Stimulated activated CD8-positive, alpha-beta memory T cell treated with anti-CD3 and anti-CD28 coated beads, Interleukin-15, amount 100 ng/mL, for 4 hours (primary cell): ENCODE measurements around the gene LGI4.
"Not testable (repeated sequence)": the region's sequence is repeated elsewhere in the genome, so short reads cannot be mapped to it uniquely, and the experiment has no call there.

Source experiments
- DNase-seq, 2 donors: peaks; one replicate each; pipeline ENCODE4 v3.0.0-alpha.2; 2020; ENCODE audit warnings: low read depth in 2 of 2

LGI4 gene

DNA sequence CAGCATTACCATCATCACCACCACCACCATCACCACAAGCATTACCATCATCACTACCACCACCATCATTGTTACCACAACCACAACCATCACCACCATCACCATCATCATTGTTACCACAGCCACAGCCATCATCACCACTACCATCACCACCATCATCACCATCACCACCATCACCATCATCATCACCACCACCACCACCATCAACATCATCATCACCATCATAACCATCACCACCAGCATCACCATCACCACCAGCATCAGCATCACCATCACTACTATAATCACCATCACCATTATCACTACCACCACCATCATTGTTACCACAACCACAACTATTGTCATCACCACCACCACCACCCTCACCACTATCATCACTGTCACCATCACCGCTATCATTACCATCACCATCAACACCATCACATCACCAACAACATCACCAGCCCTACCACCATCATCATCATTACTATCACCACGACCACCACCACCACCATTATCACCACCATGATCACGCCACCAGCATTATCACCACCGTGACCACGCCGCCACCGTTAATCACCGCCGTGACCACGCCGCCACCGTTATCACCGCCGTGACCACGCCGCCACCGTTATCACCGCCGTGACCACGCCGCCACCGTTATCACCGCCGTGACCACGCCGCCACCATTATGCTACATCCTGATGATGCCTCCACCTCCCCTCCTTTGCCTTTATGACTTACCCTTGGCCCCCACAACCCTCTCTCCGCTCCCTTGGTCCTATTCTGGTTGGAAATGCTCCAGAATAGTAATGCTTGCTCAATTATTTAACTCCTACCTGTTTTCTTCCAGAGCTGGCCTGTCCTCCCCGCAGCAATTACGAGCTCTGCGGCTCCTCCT is 29.2 kb downstream of the LGI4 start:
- no peak for DNase-seq

- DNase-seq: no peak
Measured at GRCh38 chr19:35105047-35105410, 29.8 kb downstream of the LGI4 start.

DNA sequence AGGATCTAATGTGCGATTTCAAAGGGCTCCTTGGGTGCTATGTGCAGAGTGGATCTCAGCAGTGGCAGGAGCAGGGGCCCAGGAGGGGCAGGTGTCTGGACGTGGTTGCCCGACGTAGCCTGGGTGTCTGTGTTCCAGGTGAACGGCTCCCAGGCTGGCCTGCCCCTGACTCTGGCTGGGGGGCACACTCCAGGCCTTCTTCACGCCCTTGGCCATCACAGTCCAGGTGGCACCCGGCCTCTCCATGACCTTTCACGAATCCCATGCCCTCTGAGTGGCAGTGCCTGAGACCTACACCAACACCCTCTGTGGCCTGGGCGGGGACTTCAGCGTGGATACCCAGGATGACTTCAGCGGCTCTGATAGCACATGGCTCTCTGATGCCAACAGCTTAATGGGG is 30.5 kb downstream of the LGI4 start:
- DNase-seq: no peak

DNA sequence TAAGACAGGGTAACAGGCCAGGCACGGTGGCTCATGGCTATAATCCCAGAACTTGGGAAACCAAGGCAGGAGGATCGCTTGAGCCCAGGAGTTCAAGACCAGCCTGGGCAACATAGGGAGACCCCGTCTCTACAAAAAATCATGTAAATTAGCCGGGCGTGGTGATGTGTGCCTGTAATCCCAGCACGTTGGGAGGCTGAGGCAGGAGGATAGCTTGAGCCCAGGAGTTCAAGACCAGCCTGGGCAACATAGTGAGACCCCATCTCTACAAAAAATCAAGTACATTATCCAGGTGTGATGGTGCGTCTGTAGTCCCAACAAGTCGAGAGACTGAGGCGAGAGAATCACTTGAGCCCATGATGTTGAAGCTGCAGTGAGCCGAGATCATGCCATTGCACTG is 31.2 kb downstream of the LGI4 start:
- not testable (repeated sequence) for DNase-seq

DNA sequence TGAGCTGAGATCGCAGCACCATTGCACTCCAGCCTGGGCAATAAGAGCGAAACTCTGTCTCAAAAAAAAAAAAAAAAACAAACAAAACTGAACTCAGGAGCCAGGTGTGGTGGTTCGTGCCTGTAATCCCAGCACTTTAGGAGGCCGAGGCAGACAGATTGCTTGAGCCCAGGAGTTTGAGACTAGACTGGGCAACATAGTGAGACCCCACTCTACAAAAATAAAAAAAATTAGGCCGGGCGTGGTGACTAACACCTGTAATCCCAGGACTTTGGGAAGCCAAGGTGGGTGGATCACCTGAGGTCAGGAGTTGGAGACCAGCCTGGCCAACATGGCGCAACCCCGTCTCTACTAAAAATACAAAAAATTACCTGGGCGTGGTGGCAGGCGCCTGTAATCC is 32.9 kb downstream of the LGI4 start:
- DNase-seq: not testable (repeated sequence)

DNA sequence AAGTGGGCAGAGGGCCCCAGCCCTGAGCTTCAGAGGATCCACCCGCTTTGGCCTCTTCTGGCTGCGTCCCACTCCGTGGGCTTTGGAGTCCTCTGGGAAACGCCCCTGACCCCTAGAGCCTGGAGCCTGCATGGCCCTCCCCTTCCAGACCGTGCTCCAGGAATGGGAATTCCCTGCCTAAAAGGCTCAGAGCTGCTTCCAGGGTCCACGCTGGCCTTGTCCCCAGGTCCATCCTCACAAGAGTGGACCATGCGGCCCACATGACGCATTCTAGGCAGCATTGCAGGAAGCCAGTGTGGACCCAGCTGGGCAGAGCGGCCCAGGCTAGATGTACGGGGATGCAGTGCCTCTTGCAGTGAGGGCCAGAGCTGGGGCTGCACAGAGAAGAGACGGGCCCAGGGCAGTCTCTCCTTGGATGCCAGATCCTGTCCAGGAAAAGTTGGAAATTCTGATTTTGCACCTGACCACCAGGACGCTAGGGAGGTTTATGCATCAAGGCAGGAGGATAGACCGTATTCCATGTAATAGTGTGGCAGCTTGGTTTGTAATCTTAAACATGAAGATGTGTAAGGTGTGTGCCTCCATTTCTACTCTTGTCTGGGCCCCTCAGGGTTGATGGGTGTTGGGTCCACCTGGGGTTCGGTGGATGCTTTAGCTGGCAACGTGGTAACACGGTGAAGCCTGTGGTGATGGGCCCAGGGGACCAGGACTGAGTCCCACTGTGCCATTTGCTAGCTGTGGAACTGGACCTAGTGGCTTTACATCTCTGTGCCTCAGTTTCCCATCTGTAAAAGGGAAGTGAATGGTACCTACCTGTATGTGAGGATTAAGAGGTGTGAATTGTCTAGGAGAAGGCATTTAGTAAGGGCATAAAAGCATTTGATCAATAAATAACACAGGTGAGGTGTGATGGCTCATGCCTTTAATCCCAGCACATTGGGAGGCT is 34.0 kb downstream of the LGI4 start:
- no peak for DNase-seq

DNA sequence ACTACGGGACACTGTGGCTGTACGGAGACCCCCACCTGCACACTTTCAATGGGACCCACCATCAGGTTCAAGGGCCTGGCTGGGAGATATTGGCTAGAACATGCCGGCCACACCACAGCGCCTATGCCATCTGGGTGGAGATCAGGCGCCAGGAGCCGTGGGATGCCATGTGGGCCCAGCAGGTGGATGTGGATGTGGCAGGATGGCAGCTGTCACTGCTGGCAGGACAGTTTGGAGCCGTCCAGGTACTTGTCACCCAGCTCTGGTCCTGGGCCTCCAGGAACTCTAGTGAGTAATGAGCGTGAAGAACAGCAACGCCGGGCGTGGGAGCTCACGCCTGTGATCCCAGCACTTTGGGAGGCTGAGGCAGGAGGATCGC is 35.0 kb downstream of the LGI4 start:
- no peak for DNase-seq

GRCh38 chr19:35099155-35099896 is 35.5 kb downstream of the LGI4 start:
- no peak for DNase-seq

DNA sequence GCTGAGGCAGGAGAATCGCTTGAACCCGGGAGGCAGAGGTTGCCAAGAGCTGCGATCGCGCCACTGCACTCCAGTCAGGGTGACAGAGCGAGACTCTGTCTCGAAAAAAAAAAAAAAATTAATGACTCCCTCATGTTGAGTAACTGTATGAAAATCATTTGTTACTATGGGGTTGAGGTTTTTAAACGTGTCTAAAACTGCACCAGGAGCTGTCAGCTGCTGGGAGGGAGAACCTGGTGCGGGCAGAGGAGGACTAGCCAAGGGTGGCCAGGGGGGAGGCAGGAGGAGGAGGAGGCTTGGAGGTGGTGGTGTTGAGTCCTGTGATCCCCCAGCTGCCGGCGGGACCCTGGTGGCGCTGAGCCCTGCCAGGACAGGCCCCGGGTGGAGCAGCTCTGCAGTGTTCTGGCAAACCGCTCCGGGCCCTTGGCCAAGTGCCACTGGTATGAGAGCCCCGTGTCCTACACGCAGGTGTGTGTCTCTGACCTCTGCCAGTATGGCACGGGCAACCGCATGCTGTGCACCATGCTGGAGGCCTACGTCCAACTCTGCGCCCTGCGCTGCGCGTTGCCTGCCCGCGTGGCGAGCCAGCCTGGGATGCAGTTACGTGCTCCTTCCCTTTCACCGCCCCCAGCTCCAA is 36.3 kb downstream of the LGI4 start:
- no peak for DNase-seq

GRCh38 chr19:35095667-35096368 is 39.0 kb downstream of the LGI4 start:
- DNase-seq: no peak

- no peak for DNase-seq
Measured at GRCh38 chr19:35094656-35095055, 40.2 kb downstream of the LGI4 start.

- no peak for DNase-seq
Measured at GRCh38 chr19:35093941-35094647, 40.8 kb downstream of the LGI4 start.

- no peak for DNase-seq
Measured at GRCh38 chr19:35093430-35093829, 41.4 kb downstream of the LGI4 start.

GRCh38 chr19:35090506-35091214 is 44.2 kb downstream of the LGI4 start:
- no peak for DNase-seq

- no peak for DNase-seq
Measured at GRCh38 chr19:35090160-35090505, 44.7 kb downstream of the LGI4 start.

GRCh38 chr19:35089554-35089953 is 45.3 kb downstream of the LGI4 start:
- no peak for DNase-seq

- DNase-seq: no peak
Measured at GRCh38 chr19:35088131-35088913, 46.5 kb downstream of the LGI4 start.

DNA sequence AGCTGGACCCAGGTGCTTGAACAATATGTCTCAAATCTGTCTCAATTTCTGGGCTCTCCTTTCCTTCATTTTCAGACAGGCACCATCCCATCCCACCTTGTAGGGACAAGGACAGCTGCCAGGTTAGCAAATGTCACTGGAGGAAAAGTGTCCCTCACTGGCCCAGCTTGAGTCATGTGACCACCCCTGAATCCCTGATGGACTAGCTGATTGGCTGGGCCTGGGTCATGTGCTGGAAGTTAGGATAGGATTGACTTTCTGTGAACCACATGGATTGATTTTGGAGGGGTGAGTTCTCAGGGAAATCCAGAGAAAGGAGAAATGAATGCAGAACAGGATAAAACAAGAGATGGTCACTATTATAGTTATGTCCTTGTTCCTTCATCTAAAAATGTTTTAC is 47.5 kb downstream of the LGI4 start:
- no peak for DNase-seq

GRCh38 chr19:35086455-35086854 is 48.4 kb downstream of the LGI4 start:
- no peak for DNase-seq
